ENCODE data around the gene LZTR1. TPM values are rescaled to one million over a fixed set of nuclear protein-coding genes. Genes with fewer than 3 reads are reported as not detected.

LZTR1 gene
- total RNA-seq, 4 donors from 2014 or later: 45.4 to 63.0 (median 53.4) TPM

GRCh38 chr22:21022507-21022906, 40.4 kb downstream of the LZTR1 start:
- ATAC-seq: no peak
- Histone ChIP-seq H3K27ac (no peak overlapping the region), H3K36me3 (no peaks in the 10 kb centered on the region), H3K27me3 (no peaks in the 10 kb centered on the region), H3K9me3 (no peaks in the 10 kb centered on the region), H3K4me1 (peaks cover 0 to 7% (median 0%) of the 10 kb centered on the region in 3 donors), H3K4me3 (no peak overlapping the region)
- TF ChIP-seq EP300 (IDR thresholded peaks at IDR 0.05) (no peak), POLR2A (IDR thresholded peaks at IDR 0.05) (no peak), POLR2AphosphoS5 (IDR thresholded peaks at IDR 0.05) (no peak), CTCF (IDR thresholded peaks at IDR 0.05) (no peak)
- 69% methylated on average over 4 of the region's 10 CpGs; no CpG with 5 or more reads in 1 of the 2 donors for WGBS, 2 donors (ENCODE audit: low coverage in 1 of 2)

- Histone ChIP-seq H3K27me3 (no peaks in the 10 kb centered on the region), H3K36me3 (no peaks in the 10 kb centered on the region), H3K27ac (no peak overlapping the region), H3K9me3 (no peaks in the 10 kb centered on the region), H3K4me1 (peaks cover 0 to 7% (median 0%) of the 10 kb centered on the region in 3 donors), H3K4me3 (no peak overlapping the region)
- TF ChIP-seq POLR2A (IDR thresholded peaks at IDR 0.05) (no peak), POLR2AphosphoS5 (IDR thresholded peaks at IDR 0.05) (no peak), CTCF (IDR thresholded peaks at IDR 0.05) (no peak), EP300 (IDR thresholded peaks at IDR 0.05) (no peak)
- no peak for ATAC-seq
- WGBS, 2 donors (ENCODE audit: low coverage in 1 of 2): 76 to 88% methylated on average over 1 to 3 of the region's 13 CpGs
Measured at GRCh38 chr22:21022955-21023614, 41.0 kb downstream of the LZTR1 start.

- no peaks in the 10 kb centered on the region for H3K36me3 ChIP-seq
- H3K27ac ChIP-seq: no peak overlapping the region
- 65% methylated on average over 8 of the region's 8 CpGs; no CpG with 5 or more reads in 1 of the 2 donors for WGBS, 2 donors (ENCODE audit: low coverage in 1 of 2)
- no peak for ATAC-seq
- no peaks in the 10 kb centered on the region for H3K9me3 ChIP-seq
- peaks cover 0 to 7% (median 0%) of the 10 kb centered on the region in 3 donors for H3K4me1 ChIP-seq
- no peak overlapping the region for H3K4me3 ChIP-seq
- no peak for TF ChIP-seq POLR2AphosphoS5 (IDR thresholded peaks at IDR 0.05)
- TF ChIP-seq EP300 (IDR thresholded peaks at IDR 0.05): no peak
- TF ChIP-seq POLR2A (IDR thresholded peaks at IDR 0.05): no peak
- no peak for TF ChIP-seq CTCF (IDR thresholded peaks at IDR 0.05)
- peaks cover 20% of the 10 kb centered on the region for H3K27me3 ChIP-seq
Measured at GRCh38 chr22:21025266-21025665, 43.2 kb downstream of the LZTR1 start.

- no peak overlapping the region for H3K27ac ChIP-seq
- ATAC-seq: no peak
- TF ChIP-seq EP300 (IDR thresholded peaks at IDR 0.05) (no peak), POLR2A (IDR thresholded peaks at IDR 0.05) (peak in 1 of 2 donors; percentile 10)
Measured at GRCh38 chr22:21025763-21026755, 44.0 kb downstream of the LZTR1 start.

More at GRCh38 chr22:21025763-21026755, 44.0 kb downstream of the LZTR1 start:
- Histone ChIP-seq H3K36me3 (no peaks in the 10 kb centered on the region), H3K4me1 (peaks cover 0 to 7% (median 0%) of the 10 kb centered on the region in 3 donors), H3K9me3 (no peaks in the 10 kb centered on the region), H3K27me3 (peaks cover 28% of the 10 kb centered on the region), H3K4me3 (no peak overlapping the region)
- 82 to 100% methylated on average over 2 of the region's 27 CpGs for WGBS, 2 donors (ENCODE audit: low coverage in 1 of 2)
